Suprapubic skin (tissue), 4 donors: ENCODE results near the gene PTPRD.

Source experiments
- EP300 ChIP-seq: sonication (generic); formaldehyde crosslinking; IDR thresholded peaks from one replicate; pipeline ENCODE4 v1.6.1; 2017; ENCODE audit warnings: antibody characterized with exemption
- POLR2A ChIP-seq, 2 donors: fragments of 450-650 bp; IDR thresholded peaks; one replicate each; pipeline ENCODE4 v1.6.1; 2017; ENCODE audit warnings: antibody characterized with exemption in 2 of 2, mild to moderate bottlenecking in 2 of 2, moderate library complexity in 2 of 2
- POLR2AphosphoS5 ChIP-seq, 3 donors: sonication (generic); formaldehyde crosslinking; IDR thresholded peaks; one replicate each; pipeline ENCODE4 v1.6.1; 2017; ENCODE audit warnings: antibody characterized with exemption in 3 of 3
- TF ChIP-seq, protein P1 (sequence below), 2 donors: fragments of 200-600 bp in 1 of 2; fragments of 450-650 bp in 1 of 2; sonication (generic) in 1 of 2; IDR thresholded peaks; one replicate each; pipeline ENCODE4 v1.5.1; 2016 to 2019; ENCODE audit warnings: antibody characterized with exemption in 2 of 2, mild to moderate bottlenecking in 1 of 2, moderate library complexity in 1 of 2

DNA sequence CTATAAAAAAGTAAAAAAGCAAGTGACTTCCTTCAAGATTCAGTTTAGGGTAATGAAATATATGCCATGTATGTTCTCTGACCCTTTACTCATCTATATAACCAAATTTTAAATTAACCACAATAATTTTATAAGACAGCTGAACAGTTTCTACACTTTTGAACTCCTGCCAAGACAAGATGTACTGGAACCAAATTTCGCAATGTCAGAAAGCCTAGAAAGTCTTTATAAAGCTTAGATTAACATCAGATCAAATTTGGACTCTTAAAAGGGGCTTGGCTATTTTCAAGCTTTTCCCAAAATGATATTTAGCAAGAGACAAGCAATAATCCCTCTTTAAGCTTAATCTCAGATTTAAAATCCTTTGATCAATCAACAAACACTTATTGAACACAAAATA lies 362.6 kb downstream of the PTPRD start:
- TF ChIP-seq, protein P1, sequence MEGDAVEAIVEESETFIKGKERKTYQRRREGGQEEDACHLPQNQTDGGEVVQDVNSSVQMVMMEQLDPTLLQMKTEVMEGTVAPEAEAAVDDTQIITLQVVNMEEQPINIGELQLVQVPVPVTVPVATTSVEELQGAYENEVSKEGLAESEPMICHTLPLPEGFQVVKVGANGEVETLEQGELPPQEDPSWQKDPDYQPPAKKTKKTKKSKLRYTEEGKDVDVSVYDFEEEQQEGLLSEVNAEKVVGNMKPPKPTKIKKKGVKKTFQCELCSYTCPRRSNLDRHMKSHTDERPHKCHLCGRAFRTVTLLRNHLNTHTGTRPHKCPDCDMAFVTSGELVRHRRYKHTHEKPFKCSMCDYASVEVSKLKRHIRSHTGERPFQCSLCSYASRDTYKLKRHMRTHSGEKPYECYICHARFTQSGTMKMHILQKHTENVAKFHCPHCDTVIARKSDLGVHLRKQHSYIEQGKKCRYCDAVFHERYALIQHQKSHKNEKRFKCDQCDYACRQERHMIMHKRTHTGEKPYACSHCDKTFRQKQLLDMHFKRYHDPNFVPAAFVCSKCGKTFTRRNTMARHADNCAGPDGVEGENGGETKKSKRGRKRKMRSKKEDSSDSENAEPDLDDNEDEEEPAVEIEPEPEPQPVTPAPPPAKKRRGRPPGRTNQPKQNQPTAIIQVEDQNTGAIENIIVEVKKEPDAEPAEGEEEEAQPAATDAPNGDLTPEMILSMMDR (IDR thresholded peaks at IDR 0.05) = no peak
- TF ChIP-seq POLR2A (IDR thresholded peaks at IDR 0.05) (no peak), EP300 (no peak), POLR2AphosphoS5 (IDR thresholded peaks at IDR 0.05) (no peak)
